Heart right ventricle (tissue), 16 donors: Measurements from ENCODE around the gene PPP1R7. TPM values are rescaled to one million over a fixed set of nuclear protein-coding genes. Genes with fewer than 3 reads are reported as not detected.

Experiments
- ATAC-seq, 8 donors: fragments of 200-7000 bp; cut with Tn5 transposase; one replicate each; pipeline ENCODE4 v1.9.1; 2020; ENCODE audit warnings: mild to moderate bottlenecking in 8 of 8, moderate library complexity in 8 of 8, moderate number of reproducible peaks in 1 of 8
- DNase-seq, 2 donors: peaks; one replicate each; pipeline ENCODE4 v3.0.0-alpha.2; 2020
- H3K27ac ChIP-seq, 10 donors: fragments of 200-600 bp; sonication (generic) in 2 of 10; one replicate each; pipeline versions ENCODE4 v1.5.0 to v1.8.0; 2020 to 2022; ENCODE audit warnings: mild to moderate bottlenecking in 3 of 10
- H3K27me3 ChIP-seq, 7 donors: fragments of 200-600 bp; one replicate each; pipeline ENCODE4 v1.8.0; 2021 to 2022; ENCODE audit warnings: mild to moderate bottlenecking in 2 of 7
- H3K36me3 ChIP-seq, 9 donors: fragments of 200-600 bp; sonication (generic) in 1 of 9; one replicate each; pipeline versions ENCODE4 v1.5.0 to v1.8.0; 2020 to 2022; ENCODE audit warnings: mild to moderate bottlenecking in 2 of 9
- H3K4me1 ChIP-seq, 9 donors: fragments of 200-600 bp; sonication (generic) in 1 of 9; one replicate each; pipeline versions ENCODE4 v1.5.0 to v1.8.0; 2020 to 2022; ENCODE audit warnings: mild to moderate bottlenecking in 4 of 9
- H3K4me3 ChIP-seq, 10 donors: fragments of 200-600 bp; sonication (generic) in 2 of 10; one replicate each; pipeline versions ENCODE4 v1.5.0 to v1.8.0; 2020 to 2022; ENCODE audit warnings: mild to moderate bottlenecking in 7 of 10, moderate library complexity in 2 of 10
- H3K9me3 ChIP-seq, 11 donors: fragments of 200-600 bp in 10 of 11; sonication (generic) in 2 of 11; one replicate each; pipeline versions ENCODE4 v1.5.0 to v1.8.0; 2013 to 2022; ENCODE audit warnings: mild to moderate bottlenecking in 2 of 11, control low read depth in 1 of 11, moderate library complexity in 1 of 11
- WGBS, 2 donors: extraction: QIAGEN DNeasy Blood & Tissue Kit; methylation state at CpG; one replicate each; pipeline ENCODE4 v1.1.7; 2013; ENCODE audit warnings: inconsistent platforms in 1 of 2; 5-methylcytosine and 5-hydroxymethylcytosine counted together
- intact Hi-C, 10 donors: fragments of 100-400 bp; cut with DNase I; formaldehyde crosslinking; loops; one replicate each; pipeline versions ENCODE4 v1.11.1 to v1.14.2; 2022
- polyA plus RNA-seq, 2 donors: library from polyadenylated mRNA; stranded (reverse); fragments of 200-250 nt; gene quantifications; one replicate each; pipeline ENCODE4 v1.2.3, GENCODE V29; 2013
- total RNA-seq, 10 donors: library from RNA; stranded (reverse); fragmentation: NEBNext Ultra II Directional in 3 of 10; extraction: Animal tissue kit (Norgen Biotek cat#: 25700) in 3 of 10; gene quantifications; one replicate each; pipeline versions ENCODE4 v1.2.1 to v1.2.4, GENCODE V29; 2021 to 2023
- TF ChIP-seq, protein P1 (sequence below), 9 donors: fragments of 200-600 bp; sonication (generic) in 2 of 9; IDR thresholded peaks; one replicate each; pipeline versions ENCODE4 v1.5.0 to v1.8.0; 2021 to 2022; ENCODE audit warnings: antibody characterized with exemption in 9 of 9, mild to moderate bottlenecking in 5 of 9, moderate library complexity in 1 of 9
- donor health status: Arrhythmogenic right ventricular cardiomyopathy.
- donor health status: ischemic (EF 13 %, LVEDD 7.1; RV severe dilation, severe dysfunction).
- donor health status: healthy with polysubstance abuse.
- donor health status: DM: no; HTN: yes; CAD: no.
- donor health status: DM: no; HTN: no; CAD: no.
- donor health status: ischemic (EF 25% LVEDD 6.9; RV normal size, moderate dysfunction).
- donor health status: ischemic (EF 25% LVEDD 5.7; RV mildly dilated, moderate dysfunction).
- donor health status: healthy.
- donor health status: DM: yes; HTN: yes; CAD: no.
- donor health status: Ischemic cardiomyopathy.
- donor health status: ischemic (EF 35%, LVEDD 5.7; RV mildly dilated, moderate dysfunction).
- donor health status: nonischemic (EF 11% LVEDD 7.7; RV severe dilation, severe dysfunction).
- donor health status: DM: yes; HTN: yes; CAD: no.
- donor health status: PGD.
- donor health status: ischemic (EF 29% LVEDD 5.4; RV normal size, mild dysfunction).
- donor health status: nonischemic (EF 23%, LVEDD 6.1; RV moderate dilation, normal function).

The PPP1R7 gene
- total and polyA plus RNA-seq, 12 donors, result 64.1 to 91.3 (median 77.3) TPM

DNA sequence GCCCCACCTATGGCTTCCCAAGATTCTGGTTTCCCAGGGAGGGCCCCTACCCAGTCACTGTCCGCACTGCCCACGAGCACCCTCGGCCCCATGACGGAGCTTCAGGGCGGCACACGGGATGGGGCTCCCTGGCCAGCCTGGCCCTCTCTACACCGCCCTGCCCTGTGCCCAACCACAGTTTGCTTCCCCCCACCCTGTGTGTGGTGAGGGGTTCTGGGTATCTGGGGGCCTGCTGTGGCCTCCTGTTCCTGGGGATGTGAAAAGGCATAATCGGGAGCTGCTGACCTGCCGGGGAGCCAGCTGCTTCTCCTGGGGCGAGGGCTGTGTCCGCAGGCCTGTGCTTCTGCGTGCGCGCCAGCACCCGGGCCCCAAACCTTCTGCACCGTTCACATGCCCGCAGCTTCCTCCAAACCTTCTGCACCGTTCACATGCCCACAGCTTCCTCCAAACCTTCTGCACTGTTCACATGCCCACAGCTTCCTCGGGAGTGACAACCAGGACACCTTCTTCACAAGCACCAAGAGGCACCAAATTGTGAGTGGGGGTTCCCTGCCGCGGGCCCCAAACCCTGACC lies 50.6 kb downstream of the PPP1R7 start:
- H3K27ac ChIP-seq, result no peak overlapping the region
- WGBS, 2 donors, result 86 to 87% methylated on average over 21 of the region's 21 CpGs
- TF ChIP-seq, protein P1, sequence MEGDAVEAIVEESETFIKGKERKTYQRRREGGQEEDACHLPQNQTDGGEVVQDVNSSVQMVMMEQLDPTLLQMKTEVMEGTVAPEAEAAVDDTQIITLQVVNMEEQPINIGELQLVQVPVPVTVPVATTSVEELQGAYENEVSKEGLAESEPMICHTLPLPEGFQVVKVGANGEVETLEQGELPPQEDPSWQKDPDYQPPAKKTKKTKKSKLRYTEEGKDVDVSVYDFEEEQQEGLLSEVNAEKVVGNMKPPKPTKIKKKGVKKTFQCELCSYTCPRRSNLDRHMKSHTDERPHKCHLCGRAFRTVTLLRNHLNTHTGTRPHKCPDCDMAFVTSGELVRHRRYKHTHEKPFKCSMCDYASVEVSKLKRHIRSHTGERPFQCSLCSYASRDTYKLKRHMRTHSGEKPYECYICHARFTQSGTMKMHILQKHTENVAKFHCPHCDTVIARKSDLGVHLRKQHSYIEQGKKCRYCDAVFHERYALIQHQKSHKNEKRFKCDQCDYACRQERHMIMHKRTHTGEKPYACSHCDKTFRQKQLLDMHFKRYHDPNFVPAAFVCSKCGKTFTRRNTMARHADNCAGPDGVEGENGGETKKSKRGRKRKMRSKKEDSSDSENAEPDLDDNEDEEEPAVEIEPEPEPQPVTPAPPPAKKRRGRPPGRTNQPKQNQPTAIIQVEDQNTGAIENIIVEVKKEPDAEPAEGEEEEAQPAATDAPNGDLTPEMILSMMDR (IDR thresholded peaks at IDR 0.05), result no peak
- intact Hi-C loops, result no loop called here
- H3K27me3 ChIP-seq, result no peaks in the 10 kb centered on the region
- H3K4me3 ChIP-seq, result no peak overlapping the region
- DNase-seq (no peak), ATAC-seq (no peak)
- no peaks in the 10 kb centered on the region for H3K9me3 ChIP-seq
- H3K36me3 ChIP-seq, result no peaks in the 10 kb centered on the region
- no peaks in the 10 kb centered on the region for H3K4me1 ChIP-seq

GRCh38 chr2:241201445-241202267 lies 51.4 kb downstream of the PPP1R7 start:
- ATAC-seq (no peak), DNase-seq (no peak)
- H3K36me3 ChIP-seq, result no peaks in the 10 kb centered on the region
- WGBS, 2 donors, result 87 to 91% methylated on average over 24 of the region's 24 CpGs
- H3K4me3 ChIP-seq, result no peak overlapping the region
- intact Hi-C loops, result no loop called here
- H3K27me3 ChIP-seq, result no peaks in the 10 kb centered on the region
- no peak overlapping the region for H3K27ac ChIP-seq
- no peaks in the 10 kb centered on the region for H3K4me1 ChIP-seq
- TF ChIP-seq, protein P1 (IDR thresholded peaks at IDR 0.05), result no peak
- no peaks in the 10 kb centered on the region for H3K9me3 ChIP-seq

DNA sequence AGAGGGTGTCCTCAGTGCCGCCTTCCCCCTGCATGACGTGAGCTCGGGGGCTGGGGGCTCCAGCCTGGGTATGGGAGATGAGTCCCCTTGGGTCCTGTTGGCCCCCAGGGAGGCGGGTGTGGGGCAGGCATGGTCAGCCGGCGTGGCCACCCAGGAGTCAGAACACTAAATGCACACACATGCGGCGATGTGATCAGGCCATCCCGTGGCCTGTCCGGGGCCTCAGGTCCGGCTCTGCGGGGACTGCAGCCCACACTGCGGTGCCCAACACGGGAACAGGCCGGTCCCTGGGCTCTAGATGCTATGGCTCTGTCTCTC lies 52.0 kb downstream of the PPP1R7 start:
- Histone ChIP-seq H3K4me1 (no peaks in the 10 kb centered on the region), H3K36me3 (no peaks in the 10 kb centered on the region), H3K27me3 (no peaks in the 10 kb centered on the region), H3K4me3 (no peak overlapping the region), H3K9me3 (no peaks in the 10 kb centered on the region), H3K27ac (no peak overlapping the region)
- peak in 2 of 8 donors; percentile 12 to 19 for ATAC-seq
- DNase-seq, result no peak
- TF ChIP-seq, protein P1 (IDR thresholded peaks at IDR 0.05), result no peak
- 88 to 93% methylated on average over 15 of the region's 15 CpGs for WGBS, 2 donors
- intact Hi-C loops, result no loop called here

DNA sequence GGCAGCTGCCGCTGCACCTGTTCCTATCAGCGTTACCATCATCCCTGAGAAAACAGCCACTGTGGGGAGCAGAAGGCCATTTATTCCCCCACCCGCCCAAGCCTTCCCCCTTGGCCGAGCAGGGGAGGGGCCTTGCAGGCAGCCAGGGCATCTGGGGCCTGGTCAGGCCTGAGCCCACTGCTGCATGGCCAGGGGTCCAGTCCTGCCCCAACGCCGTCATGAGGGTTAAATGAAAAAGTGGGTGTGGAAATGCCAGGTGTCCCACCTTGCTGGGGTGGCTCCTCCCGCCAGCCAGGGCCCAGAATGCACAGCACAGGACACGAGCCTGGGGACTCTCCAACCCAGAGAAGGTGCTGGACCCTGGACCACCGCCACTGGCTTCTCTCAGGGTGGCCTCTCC lies 52.4 kb downstream of the PPP1R7 start:
- 93 to 94% methylated on average over 9 of the region's 9 CpGs for WGBS, 2 donors
- DNase-seq (no peak), ATAC-seq (no peak)
- H3K27ac ChIP-seq, result no peak overlapping the region
- H3K27me3 ChIP-seq, result no peaks in the 10 kb centered on the region
- no peaks in the 10 kb centered on the region for H3K36me3 ChIP-seq
- no peaks in the 10 kb centered on the region for H3K9me3 ChIP-seq
- TF ChIP-seq, protein P1 (IDR thresholded peaks at IDR 0.05), result no peak
- H3K4me3 ChIP-seq, result no peak overlapping the region
- intact Hi-C loops, result no loop called here
- H3K4me1 ChIP-seq, result no peaks in the 10 kb centered on the region
